Measurements from ENCODE around the gene GNG7. TPM values are rescaled to one million over a fixed set of nuclear protein-coding genes. Genes with fewer than 3 reads are reported as not detected.
A peak's percentile ranks its signal among the peaks of the same experiment; 100 is the strongest.
"Not testable (repeated sequence)": the region's sequence is repeated elsewhere in the genome, so short reads cannot be mapped to it uniquely, and the experiment has no call there.

Gene GNG7
- total RNA-seq, 1 experiment from 2014 or later: 7.7 TPM

GRCh38 chr19:2474232-2475017, 228.1 kb downstream of the GNG7 start:
- Mint-ChIP-seq H3K27ac (no peak overlapping the region), H3K4me1 (peaks cover 22 to 27% of the 10 kb centered on the region in 2 experiments), H3K4me3 (peak overlapping the region; percentile 45 to 69), H3K27me3 (ENCODE audit: low read depth) (peaks cover 32% of the 10 kb centered on the region), H3K9me3 (0 out of 5 replicates have a peak, but pooled peaks cover 0 to 2% of the 10 kb centered on the region in 2 experiments), H3K36me3 (ENCODE audit: insufficient read depth in 1 of 3, low read depth in 3 of 3) (peaks cover 0 to 3% (median 1%) of the 10 kb centered on the region in 3 experiments; a peak in 1 of 7 replicates)
- Histone ChIP-seq H2AK5ac (ENCODE audit: insufficient read length, low read length) (no peak overlapping the region), H3K23me2 (ENCODE audit: insufficient read length, low read depth, low read length, poor library complexity, severe bottlenecking) (peaks cover 28% of the 10 kb centered on the region), H3K23ac (ENCODE audit: insufficient read length, low read depth, low read length) (no peak overlapping the region), H2AFZ (ENCODE audit: low read length) (no peak overlapping the region), H3K79me1 (ENCODE audit: insufficient read depth, low read depth, low read length, poor library complexity, severe bottlenecking) (no peaks in the 10 kb centered on the region), H3K14ac (ENCODE audit: insufficient read depth, low read length) (no peak overlapping the region), H3T11ph (ENCODE audit: low read length) (no peak overlapping the region), H2BK5ac (ENCODE audit: insufficient read length, low read length) (no peak overlapping the region), H3K56ac (ENCODE audit: insufficient read length, low read depth, low read length) (no peak overlapping the region), H2BK20ac (ENCODE audit: low read depth, low read length, poor library complexity, severe bottlenecking) (no peak overlapping the region), H3K4me2 (ENCODE audit: insufficient read depth, insufficient read length, low read length) (peak overlapping the region; percentile 65), H4K91ac (ENCODE audit: insufficient read length, low read depth, low read length) (no peak overlapping the region), H4K5ac (ENCODE audit: insufficient read length, low read depth, low read length) (no peak overlapping the region), H2BK12ac (ENCODE audit: insufficient read length, low read depth, low read length) (no peak overlapping the region), H3K18ac (ENCODE audit: insufficient read length, low read depth, low read length) (no peak overlapping the region), H3K4ac (ENCODE audit: low read depth, low read length) (no peak overlapping the region), H4K20me1 (ENCODE audit: control insufficient read depth, insufficient read depth, insufficient read length) (peaks cover 3% of the 10 kb centered on the region), H2BK15ac (ENCODE audit: low read depth, low read length) (no peak overlapping the region), H3K4me1 (ENCODE audit: insufficient read depth, low read length) (peaks cover 4% of the 10 kb centered on the region; the same call in 1 of the 2 replicates), H3K27me3 (ENCODE audit: insufficient read depth, low read length) (peaks cover 7% of the 10 kb centered on the region; the same call in 1 of the 2 replicates), H3K27ac (ENCODE audit: insufficient read length, low read depth, low read length) (no peak overlapping the region), H4K8ac (replicated peaks; ENCODE audit: insufficient read length, low read depth, low read length) (no peak overlapping the region), H3K79me2 (ENCODE audit: insufficient read depth, low read length) (peaks cover 2% of the 10 kb centered on the region; the same call in 1 of the 2 replicates), H3K9me3 (ENCODE audit: control insufficient read depth, low read depth, low read length) (no peaks in the 10 kb centered on the region), H3K9ac (ENCODE audit: extremely low read depth, insufficient read length, low read length) (no peak overlapping the region), H2BK120ac (ENCODE audit: low read depth, low read length, poor library complexity, severe bottlenecking) (no peak overlapping the region)
- WGBS (ENCODE audit: extremely low coverage, insufficient read length, low lambda C conversion rate): no CpG with 5 or more reads among the region's 60 CpGs
- TF ChIP-seq CTCF (conservative IDR thresholded peaks at IDR 0.05): peak; percentile 99
- peak; percentile 89 for DNase-seq

DNA sequence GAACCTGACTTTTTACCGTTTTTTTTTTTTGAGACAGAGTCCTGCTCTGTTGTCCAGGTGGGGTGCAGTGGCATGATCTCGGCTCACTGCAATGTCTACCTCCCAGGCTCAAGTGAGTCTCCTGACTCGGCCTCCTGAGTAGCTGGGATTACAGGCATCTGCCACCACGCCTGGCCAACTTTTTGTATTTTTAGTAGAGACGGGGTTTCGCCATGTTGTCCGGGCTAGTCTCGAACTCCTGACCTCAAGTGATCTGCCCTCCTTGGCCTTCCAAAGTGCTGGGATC, 232.6 kb downstream of the GNG7 start:
- H3K9me3 ChIP-seq (ENCODE audit: control insufficient read depth, low read depth, low read length); H3K56ac ChIP-seq (ENCODE audit: insufficient read length, low read depth, low read length); DNase-seq; H2BK5ac ChIP-seq (ENCODE audit: insufficient read length, low read length); H3T11ph ChIP-seq (ENCODE audit: low read length); H2BK120ac ChIP-seq (ENCODE audit: low read depth, low read length, poor library complexity, severe bottlenecking); H3K4me2 ChIP-seq (ENCODE audit: insufficient read depth, insufficient read length, low read length); H2BK20ac ChIP-seq (ENCODE audit: low read depth, low read length, poor library complexity, severe bottlenecking); H3K23ac ChIP-seq (ENCODE audit: insufficient read length, low read depth, low read length); H3K27me3 ChIP-seq (ENCODE audit: insufficient read depth, low read length); H3K79me1 ChIP-seq (ENCODE audit: insufficient read depth, low read depth, low read length, poor library complexity, severe bottlenecking); H2AK5ac ChIP-seq (ENCODE audit: insufficient read length, low read length); H3K4me3 Mint-ChIP-seq; H3K36me3 Mint-ChIP-seq (ENCODE audit: insufficient read depth in 1 of 3, low read depth in 3 of 3); H3K23me2 ChIP-seq (ENCODE audit: insufficient read length, low read depth, low read length, poor library complexity, severe bottlenecking); H3K4me1 ChIP-seq (ENCODE audit: insufficient read depth, low read length); H3K27ac ChIP-seq (ENCODE audit: insufficient read length, low read depth, low read length); H3K4ac ChIP-seq (ENCODE audit: low read depth, low read length); H3K9me3 Mint-ChIP-seq; H2BK15ac ChIP-seq (ENCODE audit: low read depth, low read length); H2AFZ ChIP-seq (ENCODE audit: low read length); H4K8ac ChIP-seq (replicated peaks; ENCODE audit: insufficient read length, low read depth, low read length); H4K5ac ChIP-seq (ENCODE audit: insufficient read length, low read depth, low read length); H4K20me1 ChIP-seq (ENCODE audit: control insufficient read depth, insufficient read depth, insufficient read length); H3K27me3 Mint-ChIP-seq (ENCODE audit: low read depth); H3K18ac ChIP-seq (ENCODE audit: insufficient read length, low read depth, low read length); H3K9ac ChIP-seq (ENCODE audit: extremely low read depth, insufficient read length, low read length); H2BK12ac ChIP-seq (ENCODE audit: insufficient read length, low read depth, low read length); H4K91ac ChIP-seq (ENCODE audit: insufficient read length, low read depth, low read length); H3K27ac Mint-ChIP-seq; H3K79me2 ChIP-seq (ENCODE audit: insufficient read depth, low read length): not testable (repeated sequence)
- WGBS (ENCODE audit: extremely low coverage, insufficient read length, low lambda C conversion rate): no CpG with 5 or more reads among the region's 8 CpGs
- peaks cover 10 to 13% of the 10 kb centered on the region in 2 experiments for H3K4me1 Mint-ChIP-seq
- peak overlapping the region; percentile 55; the same call in 1 of the 2 replicates for H3K14ac ChIP-seq (ENCODE audit: insufficient read depth, low read length)
